Suprapubic skin (tissue), 4 donors: ENCODE results near the gene CPNE5. TPM values are rescaled to one million over a fixed set of nuclear protein-coding genes. Genes with fewer than 3 reads are reported as not detected.

Experiments
- DNase-seq, 2 donors: peaks; one replicate each; pipeline ENCODE4 v3.0.0-alpha.2; 2019; ENCODE audit warnings: low spot score in 2 of 2
- H3K27ac ChIP-seq: fragments of 200-600 bp; sonication (generic); one replicate; pipeline ENCODE4 v1.5.1; 2019
- H3K27me3 ChIP-seq: fragments of 200-600 bp; sonication (generic); one replicate; pipeline ENCODE4 v1.5.1; 2019
- H3K36me3 ChIP-seq: fragments of 200-600 bp; sonication (generic); one replicate; pipeline ENCODE4 v1.5.1; 2019
- H3K4me1 ChIP-seq: fragments of 200-600 bp; sonication (generic); one replicate; pipeline ENCODE4 v1.5.1; 2019
- H3K4me3 ChIP-seq: fragments of 200-600 bp; sonication (generic); one replicate; pipeline ENCODE4 v1.5.1; 2019; ENCODE audit warnings: mild to moderate bottlenecking
- H3K9me3 ChIP-seq: fragments of 200-600 bp; sonication (generic); one replicate; pipeline ENCODE4 v1.5.1; 2019
- CTCF ChIP-seq, 2 donors: fragments of 200-600 bp in 1 of 2; fragments of 450-650 bp in 1 of 2; sonication (generic) in 1 of 2; IDR thresholded peaks; one replicate each; pipeline ENCODE4 v1.5.1; 2016 to 2019; ENCODE audit warnings: antibody characterized with exemption in 2 of 2, mild to moderate bottlenecking in 1 of 2, moderate library complexity in 1 of 2
- EP300 ChIP-seq: sonication (generic); formaldehyde crosslinking; IDR thresholded peaks from one replicate; pipeline ENCODE4 v1.6.1; 2017; ENCODE audit warnings: antibody characterized with exemption
- POLR2A ChIP-seq, 2 donors: fragments of 450-650 bp; IDR thresholded peaks; one replicate each; pipeline ENCODE4 v1.6.1; 2017; ENCODE audit warnings: antibody characterized with exemption in 2 of 2, mild to moderate bottlenecking in 2 of 2, moderate library complexity in 2 of 2
- POLR2AphosphoS5 ChIP-seq, 3 donors: sonication (generic); formaldehyde crosslinking; IDR thresholded peaks; one replicate each; pipeline ENCODE4 v1.6.1; 2017; ENCODE audit warnings: antibody characterized with exemption in 3 of 3
- WGBS: methylation state at CpG from one replicate; pipeline ENCODE4 v1.1.5; 2018; 5-methylcytosine and 5-hydroxymethylcytosine counted together
- total RNA-seq, 4 donors: library from RNA; depleted of rRNA; stranded (reverse); fragments of >200 nt; gene quantifications; one replicate each; pipeline ENCODE4 v1.1.0, GENCODE V29; 2016

CPNE5 gene
- total RNA-seq, 4 donors from 2014 or later, result 0.48 to 1.2 (median 0.90) TPM

GRCh38 chr6:36862164-36862847, 23.1 kb upstream of the CPNE5 start:
- Histone ChIP-seq H3K4me1 (peaks cover 5% of the 10 kb centered on the region), H3K36me3 (no peaks in the 10 kb centered on the region), H3K27ac (no peak overlapping the region), H3K9me3 (no peaks in the 10 kb centered on the region), H3K27me3 (no peaks in the 10 kb centered on the region), H3K4me3 (no peak overlapping the region)
- WGBS, result 60% methylated on average over 7 of the region's 8 CpGs
- DNase-seq, result no peak
- TF ChIP-seq POLR2A (IDR thresholded peaks at IDR 0.05) (no peak), EP300 (no peak), CTCF (IDR thresholded peaks at IDR 0.05) (no peak), POLR2AphosphoS5 (IDR thresholded peaks at IDR 0.05) (no peak)

- WGBS, result 81% methylated on average over 7 of the region's 7 CpGs
- DNase-seq, result no peak
- Histone ChIP-seq H3K27ac (no peak overlapping the region), H3K27me3 (no peaks in the 10 kb centered on the region), H3K4me3 (no peak overlapping the region), H3K36me3 (peaks cover 6% of the 10 kb centered on the region), H3K9me3 (no peaks in the 10 kb centered on the region), H3K4me1 (peaks cover 5% of the 10 kb centered on the region)
- TF ChIP-seq EP300 (no peak), POLR2AphosphoS5 (IDR thresholded peaks at IDR 0.05) (no peak), CTCF (IDR thresholded peaks at IDR 0.05) (no peak), POLR2A (IDR thresholded peaks at IDR 0.05) (no peak)
These were observed 20.9 kb upstream of the CPNE5 start for GRCh38 chr6:36860126-36860525.

- H3K4me3 ChIP-seq, result no peak overlapping the region
- peaks cover 7% of the 10 kb centered on the region for H3K36me3 ChIP-seq
- H3K9me3 ChIP-seq, result no peaks in the 10 kb centered on the region
- TF ChIP-seq POLR2A (IDR thresholded peaks at IDR 0.05), result no peak
- no peak for TF ChIP-seq CTCF (IDR thresholded peaks at IDR 0.05)
- no peak overlapping the region for H3K27ac ChIP-seq
- H3K4me1 ChIP-seq, result peaks cover 7% of the 10 kb centered on the region
- DNase-seq, result no peak
- no peaks in the 10 kb centered on the region for H3K27me3 ChIP-seq
- WGBS, result 59% methylated on average over 6 of the region's 6 CpGs
These were observed 19.2 kb upstream of the CPNE5 start for GRCh38 chr6:36858407-36858981.

- H3K27me3 ChIP-seq, result no peaks in the 10 kb centered on the region
- TF ChIP-seq POLR2AphosphoS5 (IDR thresholded peaks at IDR 0.05) (no peak), CTCF (IDR thresholded peaks at IDR 0.05) (no peak), POLR2A (IDR thresholded peaks at IDR 0.05) (no peak), EP300 (no peak)
- no peak overlapping the region for H3K27ac ChIP-seq
- no peak overlapping the region for H3K4me3 ChIP-seq
- no peak for DNase-seq
- H3K4me1 ChIP-seq, result peaks cover 7% of the 10 kb centered on the region
- H3K9me3 ChIP-seq, result no peaks in the 10 kb centered on the region
- H3K36me3 ChIP-seq, result peaks cover 7% of the 10 kb centered on the region
- 96% methylated on average over 4 of the region's 4 CpGs for WGBS
These were observed 18.1 kb upstream of the CPNE5 start for GRCh38 chr6:36857325-36857724.

GRCh38 chr6:36856277-36856676, 17.0 kb upstream of the CPNE5 start:
- no peak for DNase-seq
- 85% methylated on average over 8 of the region's 8 CpGs for WGBS
- Histone ChIP-seq H3K4me3 (no peak overlapping the region), H3K36me3 (peaks cover 7% of the 10 kb centered on the region), H3K27me3 (no peaks in the 10 kb centered on the region), H3K27ac (no peak overlapping the region), H3K9me3 (no peaks in the 10 kb centered on the region), H3K4me1 (peaks cover 12% of the 10 kb centered on the region)
- TF ChIP-seq CTCF (IDR thresholded peaks at IDR 0.05) (no peak), POLR2AphosphoS5 (IDR thresholded peaks at IDR 0.05) (no peak), EP300 (no peak), POLR2A (IDR thresholded peaks at IDR 0.05) (no peak)
